22Rv1 (cell line): ENCODE measurements around the gene SDHAF2.
A peak's percentile ranks its signal among the peaks of the same experiment; 100 is the strongest.

Experiments
- H3K27ac ChIP-seq: fragments of 450-650 bp; 2 replicates; pipeline ENCODE4 v1.5.1; 2017
- CTCF ChIP-seq: fragments of 450-650 bp; IDR thresholded peaks from 2 replicates; pipeline ENCODE4 v1.5.1; 2017; ENCODE audit warnings: mild to moderate bottlenecking
- ZFX ChIP-seq: fragments of 450-650 bp; IDR thresholded peaks from 2 replicates; pipeline ENCODE4 v1.6.1; 2017; ENCODE audit warnings: antibody characterized with exemption, borderline replicate concordance

The SDHAF2 gene

DNA sequence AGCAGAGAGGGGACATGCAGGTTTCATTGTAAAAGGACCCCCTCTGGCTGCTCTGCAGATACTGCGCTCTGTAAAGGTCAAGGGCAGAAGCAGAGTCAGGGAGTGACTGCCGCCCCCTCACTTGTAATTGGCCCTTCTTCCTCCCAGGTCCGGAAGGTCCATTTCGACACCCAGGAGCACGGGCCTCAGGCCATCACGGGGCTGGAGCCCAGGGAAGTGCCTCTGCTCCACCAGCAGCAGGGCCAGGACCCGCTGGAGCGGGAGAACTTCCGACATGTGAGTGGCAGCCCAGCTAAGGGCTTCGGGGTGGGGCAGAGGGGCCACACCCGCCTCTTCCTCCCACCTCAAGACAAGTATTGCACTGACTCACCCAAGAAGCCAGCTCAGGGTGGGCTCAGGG lies 54.6 kb downstream of the SDHAF2 start:
- TF ChIP-seq ZFX, result no peak
- no peak for TF ChIP-seq CTCF
- H3K27ac ChIP-seq, result no peak overlapping the region

- no peak overlapping the region for H3K27ac ChIP-seq
- TF ChIP-seq CTCF (no peak), ZFX (no peak)
These were observed 55.2 kb downstream of the SDHAF2 start for GRCh38 chr11:61485080-61485479.

DNA sequence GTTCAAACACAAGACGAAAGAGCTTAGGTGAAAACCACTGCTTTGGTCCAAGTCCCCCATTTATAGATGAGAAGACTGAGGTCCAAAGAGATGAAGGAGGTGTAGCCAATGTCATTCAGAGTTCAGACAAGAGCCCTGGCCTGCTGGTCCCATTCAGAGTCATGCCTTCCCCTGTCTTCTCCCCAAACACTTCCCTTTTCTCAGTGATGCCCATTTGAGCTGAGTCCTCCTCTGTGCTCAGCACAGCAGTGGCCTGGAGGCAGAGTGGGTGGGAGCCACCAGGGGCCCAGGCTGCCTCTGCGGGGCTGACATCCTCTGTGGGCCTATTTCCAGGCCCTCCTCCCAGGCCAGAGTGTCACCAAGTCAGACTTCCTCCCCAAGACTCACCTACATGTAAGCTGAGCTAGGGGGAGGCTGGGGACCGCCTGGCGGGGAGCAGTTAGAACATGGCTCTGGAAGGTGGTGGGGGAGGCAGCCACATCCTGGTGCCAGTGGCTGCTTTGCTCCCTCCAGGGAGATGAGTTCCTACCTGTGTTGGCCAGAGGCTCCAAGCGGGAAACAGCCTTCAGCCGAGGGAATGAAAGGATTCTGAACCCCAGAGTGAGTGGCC lies 56.2 kb downstream of the SDHAF2 start:
- TF ChIP-seq ZFX, result no peak
- H3K27ac ChIP-seq, result no peak overlapping the region

- TF ChIP-seq ZFX, result no peak
- no peak for TF ChIP-seq CTCF
- no peak overlapping the region for H3K27ac ChIP-seq
These were observed 56.9 kb downstream of the SDHAF2 start for GRCh38 chr11:61486779-61487178.

GRCh38 chr11:61487342-61488025 lies 57.6 kb downstream of the SDHAF2 start:
- TF ChIP-seq ZFX (no peak), CTCF (no peak)
- H3K27ac ChIP-seq, result peak overlapping the region; percentile 84

DNA sequence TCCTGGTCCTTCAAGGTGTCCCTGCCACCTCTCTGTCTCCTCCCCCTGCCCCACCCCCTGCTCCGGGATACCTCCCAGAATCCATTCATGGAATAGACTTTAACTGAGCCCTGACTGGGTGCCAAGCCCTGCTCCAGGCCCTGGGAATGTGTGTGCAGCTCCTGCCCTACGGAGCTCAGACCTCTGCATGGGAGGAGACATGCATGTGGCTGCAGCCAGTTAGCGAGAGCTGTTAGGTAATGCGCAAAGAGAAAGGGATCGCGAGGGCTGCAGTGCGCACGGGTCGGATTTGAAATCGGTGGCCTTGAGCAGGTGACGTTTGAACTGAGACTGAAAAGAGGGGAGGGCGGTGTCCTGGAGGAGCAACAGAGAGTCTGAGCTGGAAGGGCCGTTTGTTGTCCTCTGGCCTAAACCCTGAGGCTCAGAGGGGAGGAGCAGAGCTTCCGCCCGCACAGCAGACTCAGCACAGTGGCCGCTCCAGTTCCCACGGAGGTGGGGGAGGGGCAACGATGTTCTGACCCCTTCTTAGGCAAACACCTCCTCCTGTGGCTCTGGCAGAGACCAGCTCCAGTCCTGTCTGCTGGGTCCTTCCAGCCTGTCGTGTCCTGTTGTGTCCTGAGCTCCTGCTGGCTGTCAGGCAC lies 58.8 kb downstream of the SDHAF2 start:
- no peak for TF ChIP-seq ZFX
- TF ChIP-seq CTCF, result no peak
- peak overlapping the region; percentile 84 for H3K27ac ChIP-seq

DNA sequence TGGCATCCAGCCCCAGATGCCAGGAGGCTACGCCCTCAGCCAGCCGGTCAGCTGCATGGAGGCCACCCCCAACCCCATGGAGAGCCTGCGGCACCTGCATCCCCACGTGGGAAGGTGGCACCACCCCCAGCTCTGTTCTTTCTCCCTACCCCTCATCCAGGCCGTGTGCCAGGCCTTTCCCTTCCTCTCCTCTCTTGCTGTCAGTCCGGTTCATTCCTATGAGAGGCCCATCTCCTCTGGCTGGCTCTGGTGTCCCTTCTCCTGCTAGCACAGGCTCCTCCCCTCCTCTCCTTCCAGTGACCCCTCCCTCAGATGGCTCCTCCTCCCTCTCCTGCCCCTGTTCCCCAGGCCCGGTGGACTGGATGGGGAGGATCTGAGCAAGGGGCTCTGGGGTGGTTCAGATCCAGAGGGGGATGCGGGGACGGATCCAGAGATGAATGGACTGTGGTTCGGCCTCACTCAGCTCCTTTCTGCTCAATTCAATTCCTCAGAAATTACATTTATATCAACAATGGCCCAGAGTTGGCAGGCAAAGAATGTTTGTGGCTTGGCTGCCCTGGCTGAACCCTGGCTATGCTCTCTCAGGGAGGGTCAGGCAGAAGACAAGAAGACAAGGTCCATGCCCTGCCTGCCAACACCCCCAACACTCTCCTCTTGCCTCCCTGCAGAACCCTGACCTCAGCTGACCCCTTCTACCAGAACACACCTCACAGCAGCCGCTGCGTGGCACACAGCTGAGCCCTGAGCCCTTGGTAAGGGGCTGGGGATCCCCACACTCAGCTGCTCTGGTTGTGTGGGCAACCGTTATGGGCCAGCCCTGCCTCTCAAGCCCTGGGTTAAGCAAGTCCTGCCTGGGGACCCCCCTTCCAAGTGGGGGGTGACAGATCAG lies 60.2 kb downstream of the SDHAF2 start:
- TF ChIP-seq CTCF, result no peak
- TF ChIP-seq ZFX, result no peak
- peak overlapping the region; percentile 84 for H3K27ac ChIP-seq
